Spleen (tissue), 7 donors: Measurements from ENCODE around the gene SAT1.

Experiments used
- POLR2AphosphoS5 ChIP-seq, 3 donors: sonication (generic); formaldehyde crosslinking; IDR thresholded peaks; one replicate each; pipeline ENCODE4 v1.5.1; 2017; ENCODE audit warnings: antibody characterized with exemption in 3 of 3
- TF ChIP-seq, protein P1 (sequence below), 11 experiments: fragments of 200-600 bp in 7 of 11; fragments of 450-650 bp in 4 of 11; sonication (generic) in 4 of 11; IDR thresholded peaks in 8 of 11; conservative IDR thresholded peaks in 3 of 11; 1 replicate in 7 of 11; 2 replicates in 4 of 11; pipeline versions ENCODE4 v1.4.0 to v1.8.0; 2016 to 2021; ENCODE audit warnings: antibody characterized with exemption in 11 of 11, inconsistent platforms in 4 of 11, mild to moderate bottlenecking in 1 of 11
- donor health status: DM: no; HTN: no; CAD: no; lungs with moderate emphysema.
- donor health status: DM: no; HTN: no; CAD: no.
- donor health status: DM: no; HTN: no; CAD: no.

DNA sequence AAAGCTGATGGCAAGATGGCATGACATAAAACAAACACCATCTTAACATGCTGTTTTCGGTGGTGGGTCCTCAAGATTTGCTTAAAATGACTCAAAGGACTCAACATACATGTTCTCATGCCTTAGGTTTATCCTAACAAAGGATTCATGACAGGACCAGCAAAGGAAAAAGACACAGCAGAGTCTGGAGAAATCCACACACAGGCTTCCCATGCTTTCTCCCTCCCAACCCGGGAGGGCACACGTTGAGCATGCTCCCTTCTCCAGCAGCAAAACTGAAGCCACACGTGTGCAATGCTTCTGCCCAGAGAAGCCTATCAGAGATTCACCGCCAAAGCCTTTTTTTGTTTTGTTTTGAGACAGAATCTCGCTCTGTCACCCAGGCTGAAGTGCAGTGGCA lies 39.9 kb downstream of the SAT1 start:
- TF ChIP-seq, protein P1, sequence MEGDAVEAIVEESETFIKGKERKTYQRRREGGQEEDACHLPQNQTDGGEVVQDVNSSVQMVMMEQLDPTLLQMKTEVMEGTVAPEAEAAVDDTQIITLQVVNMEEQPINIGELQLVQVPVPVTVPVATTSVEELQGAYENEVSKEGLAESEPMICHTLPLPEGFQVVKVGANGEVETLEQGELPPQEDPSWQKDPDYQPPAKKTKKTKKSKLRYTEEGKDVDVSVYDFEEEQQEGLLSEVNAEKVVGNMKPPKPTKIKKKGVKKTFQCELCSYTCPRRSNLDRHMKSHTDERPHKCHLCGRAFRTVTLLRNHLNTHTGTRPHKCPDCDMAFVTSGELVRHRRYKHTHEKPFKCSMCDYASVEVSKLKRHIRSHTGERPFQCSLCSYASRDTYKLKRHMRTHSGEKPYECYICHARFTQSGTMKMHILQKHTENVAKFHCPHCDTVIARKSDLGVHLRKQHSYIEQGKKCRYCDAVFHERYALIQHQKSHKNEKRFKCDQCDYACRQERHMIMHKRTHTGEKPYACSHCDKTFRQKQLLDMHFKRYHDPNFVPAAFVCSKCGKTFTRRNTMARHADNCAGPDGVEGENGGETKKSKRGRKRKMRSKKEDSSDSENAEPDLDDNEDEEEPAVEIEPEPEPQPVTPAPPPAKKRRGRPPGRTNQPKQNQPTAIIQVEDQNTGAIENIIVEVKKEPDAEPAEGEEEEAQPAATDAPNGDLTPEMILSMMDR (IDR thresholded peaks at IDR 0.05 in 8 of 11, conservative IDR thresholded peaks at IDR 0.05 in 3 of 11), result no peak
- TF ChIP-seq POLR2AphosphoS5 (IDR thresholded peaks at IDR 0.05), result no peak
